CD14-positive monocyte (primary cell): ENCODE measurements around the gene PEA15. TPM values are rescaled to one million over a fixed set of nuclear protein-coding genes. Genes with fewer than 3 reads are reported as not detected.

Experiments
- DNase-seq, 3 donors: peaks; one replicate each; pipeline ENCODE4 v3.0.0-alpha.2; 2011 to 2022
- H2AFZ ChIP-seq: 2 replicates; pipeline ENCODE4 v1.6.0; 2012; ENCODE audit warnings: mild to moderate bottlenecking, low read depth, low read length, inconsistent platforms; ENCODE audit not compliant: insufficient read depth, poor library complexity, severe bottlenecking
- H3K27ac ChIP-seq, 2 donors: 1 replicate in 1 of 2; 2 replicates in 1 of 2; pipeline ENCODE4 v1.5.1; 2012 to 2013; ENCODE audit warnings: low read length in 2 of 2, control low read depth in 1 of 2, inconsistent platforms in 1 of 2, low read depth in 1 of 2, mild to moderate bottlenecking in 1 of 2
- H3K27me3 ChIP-seq, 2 donors: one replicate each; pipeline versions ENCODE4 v1.6.0 to v1.6.1; 2011 to 2013; ENCODE audit warnings: low read length in 2 of 2; ENCODE audit not compliant: control insufficient read depth in 2 of 2, insufficient read depth in 2 of 2
- H3K36me3 ChIP-seq, 2 donors: replicated peaks in 1 of 2; 1 replicate in 1 of 2; 2 replicates in 1 of 2; pipeline versions ENCODE4 v1.5.1 to v1.6.1; 2012 to 2013; ENCODE audit warnings: low read length in 2 of 2, control low read depth in 1 of 2, inconsistent platforms in 1 of 2, mild to moderate bottlenecking in 1 of 2; ENCODE audit not compliant: insufficient read depth in 2 of 2, control insufficient read depth in 1 of 2
- H3K4me1 ChIP-seq, 2 donors: 1 replicate in 1 of 2; 2 replicates in 1 of 2; pipeline versions ENCODE4 v1.5.1 to v1.6.1; 2012 to 2013; ENCODE audit warnings: low read length in 2 of 2, control low read depth in 1 of 2, inconsistent platforms in 1 of 2, mild to moderate bottlenecking in 1 of 2, moderate library complexity in 1 of 2; ENCODE audit not compliant: insufficient read depth in 2 of 2, control insufficient read depth in 1 of 2
- H3K4me2 ChIP-seq: replicated peaks from 2 replicates; pipeline ENCODE3; 2012; ENCODE audit warnings: low read length, moderate library complexity, mild to moderate bottlenecking; ENCODE audit not compliant: poor library complexity, severe bottlenecking; ENCODE audit errors: extremely low read depth
- H3K4me3 ChIP-seq, 3 experiments: fragments of 200-600 bp in 1 of 3; sonication (generic) in 1 of 3; replicated peaks in 1 of 3; 1 replicate in 2 of 3; 2 replicates in 1 of 3; pipeline ENCODE4 v1.5.1; 2011 to 2013; ENCODE audit warnings: low read length in 3 of 3, mild to moderate bottlenecking in 3 of 3, control low read depth in 2 of 3, low read depth in 2 of 3, inconsistent platforms in 1 of 3, moderate library complexity in 1 of 3
- H3K79me2 ChIP-seq: 2 replicates; pipeline ENCODE4 v1.6.0; 2012; ENCODE audit warnings: mild to moderate bottlenecking, control low read depth, inconsistent platforms, low read length, moderate library complexity; ENCODE audit not compliant: insufficient read depth
- H3K9ac ChIP-seq: 2 replicates; pipeline ENCODE4 v1.6.0; 2017; ENCODE audit warnings: low read length, mild to moderate bottlenecking; ENCODE audit not compliant: insufficient read depth, poor library complexity, severe bottlenecking
- H3K9me3 ChIP-seq, 2 donors: replicated peaks in 1 of 2; 1 replicate in 1 of 2; 2 replicates in 1 of 2; pipeline versions ENCODE4 v1.5.1 to v1.6.1; 2012 to 2013; ENCODE audit warnings: low read length in 2 of 2, control low read depth in 1 of 2; ENCODE audit not compliant: control insufficient read depth in 1 of 2, insufficient read depth in 1 of 2
- H4K20me1 ChIP-seq: 2 replicates; pipeline ENCODE4 v1.6.0; 2012; ENCODE audit warnings: mild to moderate bottlenecking, low read length, control low read depth, moderate library complexity; ENCODE audit not compliant: insufficient read depth
- H3K27ac Mint-ChIP-seq, 7 donors: one replicate each; pipeline ENCODE4 v1.8.0; 2020; ENCODE audit warnings: mild to moderate bottlenecking in 7 of 7, mixed read lengths in 7 of 7, moderate library complexity in 6 of 7, inconsistent platforms in 2 of 7
- H3K27me3 Mint-ChIP-seq, 3 donors: one replicate each; pipeline ENCODE4 v1.8.0; 2021 to 2022; ENCODE audit warnings: low read depth in 3 of 3, mild to moderate bottlenecking in 3 of 3, mixed read lengths in 3 of 3, moderate library complexity in 3 of 3, inconsistent platforms in 1 of 3
- H3K36me3 Mint-ChIP-seq, 2 donors: one replicate each; pipeline ENCODE4 v1.8.0; 2020; ENCODE audit warnings: mixed read lengths in 2 of 2, inconsistent platforms in 1 of 2, mild to moderate bottlenecking in 1 of 2
- H3K4me1 Mint-ChIP-seq: one replicate; pipeline ENCODE4 v1.8.0; 2020; ENCODE audit warnings: mild to moderate bottlenecking, mixed read lengths
- H3K4me3 Mint-ChIP-seq, 2 donors: one replicate each; pipeline ENCODE4 v1.8.0; 2020; ENCODE audit warnings: mild to moderate bottlenecking in 2 of 2, mixed read lengths in 2 of 2, moderate library complexity in 1 of 2
- H3K9me3 Mint-ChIP-seq, 7 donors: one replicate each; pipeline ENCODE4 v1.8.0; 2020 to 2022; ENCODE audit warnings: mixed read lengths in 7 of 7, mild to moderate bottlenecking in 6 of 7, moderate library complexity in 6 of 7, inconsistent platforms in 2 of 7
- CTCF ChIP-seq: fragments of 200-600 bp; IDR thresholded peaks from one replicate; pipeline ENCODE4 v1.8.0; 2022; ENCODE audit warnings: antibody characterized with exemption, mild to moderate bottlenecking
- WGBS: methylation state at CpG from one replicate; pipeline ENCODE4 v1.1.5; 2013; ENCODE audit warnings: missing lambda C conversion rate; ENCODE audit not compliant: insufficient coverage; 5-methylcytosine and 5-hydroxymethylcytosine counted together
- intact Hi-C, 2 donors: fragments of 100-400 bp; cut with micrococcal nuclease; formaldehyde crosslinking; loops; one replicate each; pipeline versions ENCODE4 v1.15.0 to v1.15.1; 2023
- polyA plus RNA-seq, 3 donors: library from polyadenylated mRNA; depleted of rRNA in 1 of 3; unstranded in 2 of 3; stranded (reverse) in 1 of 3; fragments of 300-500 nt in 2 of 3; fragments of >200 nt in 1 of 3; fragmentation: Illumina TruSeq in 2 of 3; gene quantifications; 1 replicate in 2 of 3; 2 replicates in 1 of 3; pipeline ENCODE4 v1.2.3, GENCODE V29; 2012 to 2021

PEA15 gene
- polyA plus RNA-seq, 3 donors, result 23.6 to 163 (median 38.1) TPM

- H3K27me3 Mint-ChIP-seq, result peaks cover 0 to 4% (median 0%) of the 10 kb centered on the region in 3 donors
- H3K36me3 Mint-ChIP-seq, result peaks cover 44 to 52% of the 10 kb centered on the region in 2 donors
- H4K20me1 ChIP-seq, result peaks cover 53% of the 10 kb centered on the region
- no peak for DNase-seq
- H3K4me2 ChIP-seq, result peak overlapping the region; percentile 92
- no peak for TF ChIP-seq CTCF
- H3K4me3 Mint-ChIP-seq, result no peak overlapping the region
- H3K4me1 ChIP-seq, result peaks cover 29 to 36% of the 10 kb centered on the region in 2 donors
- peak overlapping the region in 1 of 2 donors; percentile 95 for H3K27ac ChIP-seq
- H3K9me3 ChIP-seq, result no peaks in the 10 kb centered on the region
- WGBS, result 100% methylated on average over 2 of the region's 4 CpGs
- intact Hi-C loops, result loop anchor here in 1 of 2 donors (5.0 kb wide), 1 partner anchor 110 kb away; the partner anchor contains the start of gene IGSF8
- H2AFZ ChIP-seq, result no peak overlapping the region
- H3K79me2 ChIP-seq, result peaks cover 3% of the 10 kb centered on the region
- H3K27ac Mint-ChIP-seq, result peak overlapping the region in 6 of 7 donors; percentile 15 to 85 (median 58)
- H3K36me3 ChIP-seq, result peaks cover 25 to 49% of the 10 kb centered on the region in 2 donors
- H3K9me3 Mint-ChIP-seq, result no peaks in the 10 kb centered on the region
- H3K4me3 ChIP-seq, result peak overlapping the region in 1 of 3 experiments; percentile 86
- no peak overlapping the region for H3K9ac ChIP-seq
- no peaks in the 10 kb centered on the region for H3K27me3 ChIP-seq
- peaks cover 43% of the 10 kb centered on the region for H3K4me1 Mint-ChIP-seq
These were observed 2.0 kb downstream of the PEA15 start for GRCh38 chr1:160207118-160207650.

DNA sequence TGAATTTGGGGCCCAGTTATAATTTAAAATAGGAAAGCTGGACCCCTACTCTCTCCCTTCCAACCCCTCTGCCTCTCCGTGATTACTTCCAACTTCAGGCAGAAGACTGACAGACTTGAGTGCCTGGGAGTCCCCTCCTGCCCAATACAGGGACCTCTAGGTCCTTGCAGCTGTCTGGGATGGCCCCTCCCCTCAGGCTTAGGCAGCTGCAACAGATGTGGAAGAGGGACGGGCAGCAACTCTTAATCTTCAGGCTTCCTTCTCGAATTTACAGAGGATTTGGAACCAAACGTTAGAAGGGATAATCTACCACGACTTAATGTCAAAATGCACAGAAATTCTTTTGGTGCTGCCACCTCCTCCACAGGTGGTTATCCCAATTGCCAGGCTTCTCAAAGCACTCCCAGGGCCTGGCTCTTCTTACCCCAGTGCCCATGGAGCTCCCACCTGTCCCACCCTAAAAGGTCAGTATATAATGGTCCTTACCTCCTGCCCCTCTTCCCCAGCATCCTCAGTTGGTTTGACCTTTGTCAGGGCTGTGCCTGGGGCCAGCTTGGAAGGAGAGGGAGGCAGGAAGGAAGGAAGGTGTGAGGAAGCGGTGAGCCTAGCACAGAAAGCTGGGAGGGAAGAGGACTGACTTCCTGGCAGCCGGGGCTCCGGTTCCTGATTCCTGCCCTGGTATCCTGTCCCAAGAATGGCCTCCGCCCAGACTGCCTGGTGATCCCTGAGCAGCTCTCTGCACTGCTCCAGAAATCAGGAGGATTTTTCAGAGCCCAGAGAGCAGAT is 2.8 kb downstream of the PEA15 start:
- peaks cover 29 to 36% of the 10 kb centered on the region in 2 donors for H3K4me1 ChIP-seq
- H3K9ac ChIP-seq, result no peak overlapping the region
- Mint-ChIP-seq H3K27me3 (peaks cover 0 to 3% (median 0%) of the 10 kb centered on the region in 3 donors), H3K27ac (peak overlapping the region in 2 of 7 donors; percentile 36 to 37), H3K4me1 (peaks cover 43% of the 10 kb centered on the region), H3K36me3 (peaks cover 51 to 60% of the 10 kb centered on the region in 2 donors), H3K4me3 (no peak overlapping the region), H3K9me3 (no peaks in the 10 kb centered on the region)
- H3K36me3 ChIP-seq, result peaks cover 33 to 57% of the 10 kb centered on the region in 2 donors
- no peak for DNase-seq
- no peak overlapping the region for H3K4me3 ChIP-seq
- H2AFZ ChIP-seq, result no peak overlapping the region
- intact Hi-C loops, result loop anchor here in 1 of 2 donors (5.0 kb wide), 1 partner anchor 111 kb away; the partner anchor contains the start of gene IGSF8
- TF ChIP-seq CTCF, result no peak
- H4K20me1 ChIP-seq, result peaks cover 58% of the 10 kb centered on the region
- H3K27me3 ChIP-seq, result no peaks in the 10 kb centered on the region
- H3K4me2 ChIP-seq, result no peak overlapping the region
- no peak overlapping the region for H3K27ac ChIP-seq
- peaks cover 3% of the 10 kb centered on the region for H3K79me2 ChIP-seq
- H3K9me3 ChIP-seq, result no peaks in the 10 kb centered on the region
- 88% methylated on average over 8 of the region's 9 CpGs for WGBS
